Omental fat pad (tissue), 4 donors: ENCODE results near the gene KSR1. TPM values are rescaled to one million over a fixed set of nuclear protein-coding genes. Genes with fewer than 3 reads are reported as not detected.

Source experiments
- ATAC-seq: fragments of 150-250 bp; one replicate; pipeline ENCODE4 v1.9.1; 2016; ENCODE audit warnings: mild to moderate bottlenecking, moderate library complexity; ENCODE audit not compliant: low FRiP score
- DNase-seq: peaks from one replicate; pipeline ENCODE4 v3.0.0-alpha.2; 2019; ENCODE audit warnings: low spot score
- total RNA-seq, 4 donors: library from RNA; depleted of rRNA; stranded (reverse); fragments of >200 nt; gene quantifications; one replicate each; pipeline ENCODE4 v1.1.0, GENCODE V29; 2016
- TF ChIP-seq, protein P1 (sequence below), 3 donors: fragments of 450-650 bp; IDR thresholded peaks; one replicate each; pipeline ENCODE4 v1.5.1; 2016 to 2017; ENCODE audit warnings: antibody characterized with exemption in 3 of 3, mild to moderate bottlenecking in 3 of 3, moderate library complexity in 2 of 3

KSR1 gene
- total RNA-seq, 4 donors from 2014 or later = 25.8 to 42.3 (median 33.9) TPM

GRCh38 chr17:27596096-27596495 is 139.8 kb downstream of the KSR1 start:
- ATAC-seq (no peak), DNase-seq (no peak)
- TF ChIP-seq, protein P1, sequence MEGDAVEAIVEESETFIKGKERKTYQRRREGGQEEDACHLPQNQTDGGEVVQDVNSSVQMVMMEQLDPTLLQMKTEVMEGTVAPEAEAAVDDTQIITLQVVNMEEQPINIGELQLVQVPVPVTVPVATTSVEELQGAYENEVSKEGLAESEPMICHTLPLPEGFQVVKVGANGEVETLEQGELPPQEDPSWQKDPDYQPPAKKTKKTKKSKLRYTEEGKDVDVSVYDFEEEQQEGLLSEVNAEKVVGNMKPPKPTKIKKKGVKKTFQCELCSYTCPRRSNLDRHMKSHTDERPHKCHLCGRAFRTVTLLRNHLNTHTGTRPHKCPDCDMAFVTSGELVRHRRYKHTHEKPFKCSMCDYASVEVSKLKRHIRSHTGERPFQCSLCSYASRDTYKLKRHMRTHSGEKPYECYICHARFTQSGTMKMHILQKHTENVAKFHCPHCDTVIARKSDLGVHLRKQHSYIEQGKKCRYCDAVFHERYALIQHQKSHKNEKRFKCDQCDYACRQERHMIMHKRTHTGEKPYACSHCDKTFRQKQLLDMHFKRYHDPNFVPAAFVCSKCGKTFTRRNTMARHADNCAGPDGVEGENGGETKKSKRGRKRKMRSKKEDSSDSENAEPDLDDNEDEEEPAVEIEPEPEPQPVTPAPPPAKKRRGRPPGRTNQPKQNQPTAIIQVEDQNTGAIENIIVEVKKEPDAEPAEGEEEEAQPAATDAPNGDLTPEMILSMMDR (IDR thresholded peaks at IDR 0.05) = no peak

- TF ChIP-seq, protein P1 (IDR thresholded peaks at IDR 0.05) = no peak
- DNase-seq (no peak), ATAC-seq (no peak)
These were observed 140.4 kb downstream of the KSR1 start for GRCh38 chr17:27596566-27597187.

GRCh38 chr17:27597188-27597580 is 140.9 kb downstream of the KSR1 start:
- DNase-seq (no peak), ATAC-seq (no peak)
- TF ChIP-seq, protein P1 (IDR thresholded peaks at IDR 0.05) = no peak

- TF ChIP-seq, protein P1 (IDR thresholded peaks at IDR 0.05) = no peak
- no peak for ATAC-seq
- DNase-seq = no peak
These were observed 141.6 kb downstream of the KSR1 start for GRCh38 chr17:27597783-27598320.

DNA sequence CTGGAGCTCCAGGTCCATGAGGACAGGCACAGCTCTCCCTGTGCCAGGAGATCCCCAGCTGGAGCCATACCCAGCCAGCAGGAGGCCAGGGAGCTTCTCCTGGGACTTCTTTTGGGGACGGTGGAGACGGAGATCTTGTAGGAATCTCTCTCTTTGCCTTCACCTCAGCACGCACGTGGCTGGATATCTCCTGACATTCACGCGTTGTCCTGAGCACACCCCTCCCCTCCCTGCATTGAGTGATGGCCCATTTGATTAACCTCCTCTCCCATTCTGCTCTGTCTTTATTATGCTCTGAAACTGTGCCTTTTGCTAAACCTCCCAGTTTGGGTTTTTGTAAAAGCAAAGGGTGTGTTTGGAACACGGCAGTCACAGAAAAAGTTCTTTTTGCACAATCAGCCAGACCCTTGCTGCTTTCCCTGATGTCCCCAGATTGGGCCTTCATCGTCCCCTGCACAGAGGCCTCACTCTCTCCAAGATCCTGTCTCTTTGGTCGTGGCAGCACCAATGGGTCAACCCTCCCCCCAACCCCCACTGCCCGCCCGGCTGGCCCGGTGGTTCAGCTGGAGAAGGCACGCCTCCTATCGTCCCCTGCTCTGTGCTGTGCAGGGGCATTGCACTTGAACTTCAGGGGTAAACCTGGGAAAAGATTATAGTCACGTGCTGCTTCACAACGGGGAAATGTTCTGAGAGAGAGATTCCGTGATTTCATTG is 142.2 kb downstream of the KSR1 start:
- TF ChIP-seq, protein P1 (IDR thresholded peaks at IDR 0.05) = no peak
- DNase-seq (no peak), ATAC-seq (no peak)

- ATAC-seq (no peak), DNase-seq (no peak)
- TF ChIP-seq, protein P1 (IDR thresholded peaks at IDR 0.05) = no peak
These were observed 144.2 kb downstream of the KSR1 start for GRCh38 chr17:27600471-27600870.
